HFFc6 (cell line): ENCODE measurements around the gene ITPRID1. TPM values are rescaled to one million over a fixed set of nuclear protein-coding genes. Genes with fewer than 3 reads are reported as not detected.
"Not testable (repeated sequence)": the region's sequence is repeated elsewhere in the genome, so short reads cannot be mapped to it uniquely, and the experiment has no call there.

Source experiments
- DNase-seq: peaks from one replicate; pipeline ENCODE4 v3.0.0-alpha.2; 2018
- H3K27ac Mint-ChIP-seq: 2 replicates; pipeline ENCODE4 v1.8.0; 2020; ENCODE audit warnings: mild to moderate bottlenecking, mixed read lengths
- H3K27me3 Mint-ChIP-seq: 2 replicates; pipeline ENCODE4 v1.8.0; 2021; ENCODE audit warnings: mild to moderate bottlenecking, moderate library complexity, mixed read lengths; ENCODE audit not compliant: insufficient read depth
- H3K36me3 Mint-ChIP-seq: 2 replicates; pipeline ENCODE4 v1.8.0; 2021; ENCODE audit warnings: low read depth, mixed read lengths
- H3K4me1 Mint-ChIP-seq: 2 replicates; pipeline ENCODE4 v1.8.0; 2020; ENCODE audit warnings: low read depth, mixed read lengths
- H3K4me3 Mint-ChIP-seq: 2 replicates; pipeline ENCODE4 v1.8.0; 2020; ENCODE audit warnings: mild to moderate bottlenecking, moderate library complexity, mixed read lengths
- H3K9me3 Mint-ChIP-seq: 2 replicates; pipeline ENCODE4 v1.8.0; 2020; ENCODE audit warnings: mild to moderate bottlenecking, mixed read lengths
- long read RNA-seq: library from polyadenylated mRNA; unstranded; transcript quantifications from one replicate; pipeline ENCODE4 v2.0.0, GENCODE V29; 2019
- total RNA-seq, 6 experiments: library from RNA; stranded (reverse); fragmentation: NEBNext Ultra II Directional; extraction: Animal tissue kit (Norgen Biotek cat#: 25700); gene quantifications; 2 replicates in 1 of 6; 3 replicates in 5 of 6; pipeline ENCODE4 v1.2.3, GENCODE V29; 2021
- TF ChIP-seq, protein P1 (sequence below): fragments of 200-600 bp; sonication (generic); IDR thresholded peaks from 2 replicates; pipeline ENCODE4 v1.5.0; 2021; ENCODE audit warnings: antibody characterized with exemption, mild to moderate bottlenecking

Gene ITPRID1
- not detected for total RNA-seq
- long read RNA-seq: 0 reads

DNA sequence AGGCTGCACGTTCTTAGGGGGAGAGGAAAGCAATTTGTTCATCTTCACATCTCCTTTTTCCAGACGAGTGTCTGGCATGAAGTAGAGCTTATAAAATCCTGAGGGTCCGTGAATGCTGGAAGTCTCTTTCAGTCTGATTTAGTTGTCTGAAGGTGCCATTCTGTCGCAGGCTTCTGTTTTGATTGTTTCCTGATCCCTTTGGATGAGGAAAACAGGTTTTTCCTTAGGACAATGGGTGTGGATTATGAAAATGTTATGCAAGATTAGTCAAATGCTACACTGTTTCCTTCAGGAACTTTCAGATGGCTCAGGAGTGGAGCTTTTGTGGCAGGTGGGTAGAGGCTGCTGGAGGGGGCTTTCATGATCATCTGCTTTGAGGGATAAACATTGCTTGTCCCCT lies at the start of gene ITPRID1:
TSS of gene ITPRID1 (plus strand) at position 301 of the 400 bp plus-strand sequence. CDS start 38,935 bp downstream, outside the sequence.
- Mint-ChIP-seq H3K36me3 (peaks cover 6% of the 10 kb centered on the region; the same call in 1 of the 2 replicates), H3K9me3 (peaks cover 56% of the 10 kb centered on the region), H3K4me3 (no peak within 1 kb of the TSS), H3K4me1 (no peaks in the 10 kb centered on the region), H3K27ac (no peak within 1 kb of the TSS), H3K27me3 (no peaks in the 10 kb centered on the region)
- TF ChIP-seq, protein P1, sequence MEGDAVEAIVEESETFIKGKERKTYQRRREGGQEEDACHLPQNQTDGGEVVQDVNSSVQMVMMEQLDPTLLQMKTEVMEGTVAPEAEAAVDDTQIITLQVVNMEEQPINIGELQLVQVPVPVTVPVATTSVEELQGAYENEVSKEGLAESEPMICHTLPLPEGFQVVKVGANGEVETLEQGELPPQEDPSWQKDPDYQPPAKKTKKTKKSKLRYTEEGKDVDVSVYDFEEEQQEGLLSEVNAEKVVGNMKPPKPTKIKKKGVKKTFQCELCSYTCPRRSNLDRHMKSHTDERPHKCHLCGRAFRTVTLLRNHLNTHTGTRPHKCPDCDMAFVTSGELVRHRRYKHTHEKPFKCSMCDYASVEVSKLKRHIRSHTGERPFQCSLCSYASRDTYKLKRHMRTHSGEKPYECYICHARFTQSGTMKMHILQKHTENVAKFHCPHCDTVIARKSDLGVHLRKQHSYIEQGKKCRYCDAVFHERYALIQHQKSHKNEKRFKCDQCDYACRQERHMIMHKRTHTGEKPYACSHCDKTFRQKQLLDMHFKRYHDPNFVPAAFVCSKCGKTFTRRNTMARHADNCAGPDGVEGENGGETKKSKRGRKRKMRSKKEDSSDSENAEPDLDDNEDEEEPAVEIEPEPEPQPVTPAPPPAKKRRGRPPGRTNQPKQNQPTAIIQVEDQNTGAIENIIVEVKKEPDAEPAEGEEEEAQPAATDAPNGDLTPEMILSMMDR: no peak
- DNase-seq: no peak

DNA sequence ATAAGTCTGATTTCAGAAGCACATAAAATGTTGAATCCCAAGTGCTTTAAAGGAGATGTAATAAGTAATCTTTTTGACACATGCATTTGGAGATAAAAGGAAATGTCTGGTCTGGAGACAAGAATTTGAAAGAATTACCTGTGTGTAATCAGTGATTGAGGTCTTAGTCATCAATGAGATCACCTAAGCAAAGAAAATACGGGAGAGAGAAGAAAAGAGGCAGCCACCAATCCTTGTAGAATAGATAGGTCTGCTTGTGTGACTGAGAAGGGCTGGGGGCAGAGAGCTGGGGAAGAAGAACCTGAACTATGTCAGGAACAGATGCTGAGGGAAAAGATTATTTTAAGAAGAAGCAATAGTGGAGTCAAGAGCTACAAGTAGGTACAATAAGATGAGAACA lies 49.3 kb upstream of the ITPRID1 start:
- Mint-ChIP-seq H3K4me1 (no peaks in the 10 kb centered on the region), H3K36me3 (peaks cover 5% of the 10 kb centered on the region), H3K27ac (no peak overlapping the region), H3K4me3 (no peak overlapping the region), H3K9me3 (peaks cover 44% of the 10 kb centered on the region), H3K27me3 (no peaks in the 10 kb centered on the region; the same call in 1 of the 2 replicates)
- no peak for DNase-seq
- TF ChIP-seq, protein P1: no peak

DNA sequence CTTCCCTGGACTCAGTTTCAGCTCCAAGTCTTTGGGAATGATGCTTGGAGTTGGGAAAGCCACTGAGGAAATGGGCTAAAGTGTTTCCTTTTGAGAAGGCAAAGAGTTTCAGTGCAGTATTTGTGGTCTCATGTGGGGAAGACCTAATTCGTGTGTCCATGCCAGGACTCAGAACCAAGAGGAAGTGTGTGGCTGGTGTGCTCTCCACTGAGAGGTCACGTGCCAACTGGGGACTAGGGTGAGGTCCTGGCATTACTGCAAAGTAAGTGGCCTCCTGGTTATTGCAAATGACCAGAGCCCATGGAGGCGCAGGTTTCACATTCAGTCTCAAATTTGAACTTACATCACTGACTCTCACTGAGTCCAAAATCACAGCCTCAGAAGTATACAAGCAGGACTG lies 48.6 kb upstream of the ITPRID1 start:
- Mint-ChIP-seq H3K27ac (no peak overlapping the region), H3K36me3 (peaks cover 5% of the 10 kb centered on the region), H3K27me3 (no peaks in the 10 kb centered on the region; the same call in 1 of the 2 replicates), H3K4me3 (no peak overlapping the region), H3K4me1 (no peaks in the 10 kb centered on the region), H3K9me3 (peaks cover 48% of the 10 kb centered on the region)
- TF ChIP-seq, protein P1: no peak
- DNase-seq: no peak

DNA sequence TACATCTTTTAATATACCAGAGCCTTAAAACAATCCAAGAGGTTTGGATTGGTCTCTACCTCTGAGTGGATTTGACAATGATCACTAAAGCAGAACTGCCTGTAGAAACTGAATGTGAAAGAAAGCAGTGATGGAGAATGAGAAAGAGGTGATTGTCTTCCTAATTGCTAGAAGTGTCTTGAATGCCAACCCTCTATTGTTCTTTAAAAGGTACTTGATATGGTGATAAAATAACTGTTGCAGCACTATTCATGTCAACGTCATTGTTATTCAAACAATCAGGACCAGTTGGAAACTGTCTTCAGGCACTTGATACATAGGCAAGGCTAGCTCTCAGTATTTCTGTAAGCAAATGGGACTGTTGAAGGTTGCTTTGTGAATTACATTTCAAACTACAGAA lies 47.9 kb upstream of the ITPRID1 start:
- DNase-seq: no peak
- no peak overlapping the region for H3K4me3 Mint-ChIP-seq
- H3K27me3 Mint-ChIP-seq: no peaks in the 10 kb centered on the region; the same call in 1 of the 2 replicates
- no peaks in the 10 kb centered on the region for H3K4me1 Mint-ChIP-seq
- peaks cover 4% of the 10 kb centered on the region for H3K36me3 Mint-ChIP-seq
- TF ChIP-seq, protein P1: no peak
- peaks cover 43% of the 10 kb centered on the region for H3K9me3 Mint-ChIP-seq
- H3K27ac Mint-ChIP-seq: no peak overlapping the region

DNA sequence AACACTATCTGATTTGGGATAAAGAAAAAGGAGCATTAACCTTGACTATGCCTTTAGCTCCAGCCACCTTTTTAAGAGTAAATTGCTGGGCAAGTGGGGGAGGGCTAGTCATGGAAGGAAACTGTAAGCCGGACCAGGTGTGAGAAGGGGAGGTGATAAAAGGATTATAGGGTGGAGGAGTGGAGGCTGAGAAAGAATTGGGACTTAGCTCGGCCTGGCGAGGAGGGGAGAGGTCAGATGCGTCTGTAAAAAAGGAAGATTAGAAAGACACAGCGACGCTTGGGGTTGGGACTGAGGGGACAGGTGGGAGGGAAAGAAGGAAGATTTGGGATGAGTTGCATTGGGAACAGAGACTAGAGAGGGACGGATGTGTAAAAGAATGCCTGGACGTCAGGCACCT lies 43.0 kb upstream of the ITPRID1 start:
- peaks cover 40% of the 10 kb centered on the region for H3K9me3 Mint-ChIP-seq
- H3K4me1 Mint-ChIP-seq, H3K4me3 Mint-ChIP-seq, DNase-seq, H3K27me3 Mint-ChIP-seq, H3K27ac Mint-ChIP-seq, H3K36me3 Mint-ChIP-seq: not testable (repeated sequence)

DNA sequence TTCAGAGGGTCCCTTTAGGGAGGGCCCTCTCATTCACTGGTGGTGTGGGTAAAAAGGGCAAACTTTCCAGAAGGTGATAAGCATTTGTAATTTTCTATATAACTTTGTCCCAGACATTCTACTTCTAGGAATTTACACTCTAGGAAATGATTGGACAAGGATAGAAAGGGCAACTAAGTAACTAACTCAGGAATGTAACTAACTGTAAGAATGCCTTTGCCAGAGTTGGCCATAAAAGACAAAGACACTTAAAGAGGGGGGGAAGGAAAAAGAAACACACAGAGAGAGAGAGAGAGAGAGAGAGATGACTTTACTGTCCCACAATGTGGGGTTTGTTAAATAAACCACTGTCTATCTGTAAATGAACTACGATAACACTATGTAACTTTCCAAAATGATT lies 38.5 kb upstream of the ITPRID1 start:
- H3K9me3 Mint-ChIP-seq: peaks cover 32% of the 10 kb centered on the region
- H3K36me3 Mint-ChIP-seq: no peaks in the 10 kb centered on the region
- H3K4me1 Mint-ChIP-seq: no peaks in the 10 kb centered on the region
- no peaks in the 10 kb centered on the region; the same call in 1 of the 2 replicates for H3K27me3 Mint-ChIP-seq
- no peak overlapping the region for H3K27ac Mint-ChIP-seq
- TF ChIP-seq, protein P1: no peak
- no peak overlapping the region for H3K4me3 Mint-ChIP-seq
- no peak for DNase-seq
